Ovary (tissue), 9 donors: ENCODE data around the gene ECSIT. TPM values are rescaled to one million over a fixed set of nuclear protein-coding genes. Genes with fewer than 3 reads are reported as not detected.

Experiments used
- DNase-seq, 5 donors: peaks; one replicate each; pipeline ENCODE4 v3.0.0-alpha.2; 2019 to 2020
- H3K27ac ChIP-seq, 2 donors: fragments of 200-600 bp; one replicate each; pipeline versions ENCODE4 v1.5.1 to v1.8.0; 2019 to 2022
- H3K27me3 ChIP-seq: fragments of 200-600 bp; one replicate; pipeline ENCODE4 v1.8.0; 2022
- H3K36me3 ChIP-seq: fragments of 200-600 bp; sonication (generic); one replicate; pipeline ENCODE4 v1.5.1; 2019
- H3K4me1 ChIP-seq: one replicate; pipeline ENCODE4 v1.8.1; 2013; ENCODE audit warnings: mild to moderate bottlenecking, moderate library complexity; ENCODE audit not compliant: insufficient read depth
- H3K4me3 ChIP-seq: fragments of 200-600 bp; sonication (generic); one replicate; pipeline ENCODE4 v1.5.1; 2017
- H3K9me3 ChIP-seq, 2 donors: fragments of 200-600 bp in 1 of 2; sonication (generic) in 1 of 2; one replicate each; pipeline versions ENCODE4 v1.5.1 to v1.8.1; 2013 to 2019; ENCODE audit warnings: mild to moderate bottlenecking in 1 of 2, moderate library complexity in 1 of 2
- CTCF ChIP-seq, 3 donors: fragments of 450-650 bp in 2 of 3; fragments of 200-600 bp in 1 of 3; IDR thresholded peaks; one replicate each; pipeline versions ENCODE4 v1.5.1 to v1.8.0; 2016 to 2022; ENCODE audit warnings: antibody characterized with exemption in 3 of 3, mild to moderate bottlenecking in 1 of 3
- EP300 ChIP-seq: sonication (generic); formaldehyde crosslinking; IDR thresholded peaks from one replicate; pipeline ENCODE4 v1.6.1; 2017; ENCODE audit warnings: antibody characterized with exemption
- POLR2A ChIP-seq: fragments of 450-650 bp; IDR thresholded peaks from one replicate; pipeline ENCODE4 v1.6.1; 2017; ENCODE audit warnings: antibody characterized with exemption, mild to moderate bottlenecking, moderate library complexity
- WGBS, 3 donors: extraction: QIAGEN DNeasy Blood & Tissue Kit in 1 of 3; methylation state at CpG; one replicate each; pipeline versions ENCODE4 v1.1.5 to v1.1.7; 2013 to 2017; 5-methylcytosine and 5-hydroxymethylcytosine counted together
- intact Hi-C, 4 donors: fragments of 100-400 bp; cut with DNase I; formaldehyde crosslinking; loops; one replicate each; pipeline versions ENCODE4 v1.11.0 to v1.15.1; 2022 to 2023
- polyA plus RNA-seq, 2 donors: library from polyadenylated mRNA; stranded (reverse); fragments of 200-250 nt in 1 of 2; fragments of 350-450 nt in 1 of 2; fragmentation: Illumina TruSeq in 1 of 2; extraction: RNeasy Lipid Tissue Mini Kit (QIAGEN cat#74804) in 1 of 2; gene quantifications; one replicate each; pipeline ENCODE4 v1.2.3, GENCODE V29; 2013 to 2014
- total RNA-seq, 7 donors: library from RNA; depleted of rRNA in 2 of 7; stranded (reverse); fragments of >200 nt in 2 of 7; fragmentation: NEBNext Ultra II Directional in 3 of 7; extraction: Animal tissue kit (Norgen Biotek cat#: 25700) in 3 of 7; gene quantifications; one replicate each; pipeline versions ENCODE4 v1.1.0 to v1.2.4, GENCODE V29; 2016 to 2023
- donor health status: DM: no; HTN: no; CAD: no; lungs with moderate emphysema.
- donor health status: DM: no; HTN: no; CAD: no.
- donor health status: Bipolar disorder and iron deficiency.
- donor health status: DM: yes; HTN: yes; CAD: no.
- donor health status: DM: no; HTN: no; CAD: no.
- donor health status: DM: yes; HTN: yes; CAD: no.

Gene ECSIT
- total and polyA plus RNA-seq, 9 donors, result 16.3 to 84.8 (median 58.2) TPM

GRCh38 chr19:11563532-11563931 is 34.6 kb upstream of the ECSIT start:
- Histone ChIP-seq H3K36me3 (no peaks in the 10 kb centered on the region), H3K27ac (no peak overlapping the region), H3K27me3 (no peaks in the 10 kb centered on the region), H3K4me3 (no peak overlapping the region), H3K9me3 (no peaks in the 10 kb centered on the region), H3K4me1 (peaks cover 3% of the 10 kb centered on the region)
- 69 to 79% (median 75%) methylated on average over 8 of the region's 8 CpGs for WGBS, 3 donors
- no peak for DNase-seq
- TF ChIP-seq EP300, result no peak
- TF ChIP-seq POLR2A, result no peak
- TF ChIP-seq CTCF (IDR thresholded peaks at IDR 0.05), result no peak
- intact Hi-C loops, result no loop called here

- Histone ChIP-seq H3K4me3 (no peak overlapping the region), H3K9me3 (no peaks in the 10 kb centered on the region), H3K27me3 (no peaks in the 10 kb centered on the region), H3K36me3 (no peaks in the 10 kb centered on the region), H3K27ac (no peak overlapping the region), H3K4me1 (peaks cover 11% of the 10 kb centered on the region)
- 8 to 16% (median 14%) methylated on average over 9 of the region's 9 CpGs for WGBS, 3 donors
- peak in 2 of 5 donors; percentile 40 to 50 for DNase-seq
- intact Hi-C loops, result no loop called here
- TF ChIP-seq CTCF (IDR thresholded peaks at IDR 0.05) (peak; percentile 31 to 48 (median 36)), EP300 (no peak)
Measured at GRCh38 chr19:11560404-11561051, 31.6 kb upstream of the ECSIT start.

- no peaks in the 10 kb centered on the region for H3K36me3 ChIP-seq
- no peaks in the 10 kb centered on the region for H3K27me3 ChIP-seq
- peak in 2 of 3 donors; percentile 6 to 35 for TF ChIP-seq CTCF (IDR thresholded peaks at IDR 0.05)
- no peak for TF ChIP-seq EP300
- peak; percentile 88 for TF ChIP-seq POLR2A
- WGBS, 3 donors, result 1 to 3% (median 2%) methylated on average over 57 of the region's 57 CpGs
- H3K4me3 ChIP-seq, result peak within 1 kb of the TSS; percentile 82
- intact Hi-C loops, result no loop called here
- peak; percentile 96 to 98 (median 97) for DNase-seq
- H3K4me1 ChIP-seq, result peaks cover 11% of the 10 kb centered on the region
- no peaks in the 10 kb centered on the region for H3K9me3 ChIP-seq
- H3K27ac ChIP-seq, result peak within 1 kb of the TSS in 1 of 2 donors; percentile 49
Measured at GRCh38 chr19:11558881-11559828, 30.2 kb upstream of the ECSIT start, which contains the start of gene ELOF1. Gene ELOF1, minus strand, starts transcription at chr19:11559230. Its CDS starts 4,883 bp downstream, at chr19:11554347.

- no peak for DNase-seq
- Histone ChIP-seq H3K36me3 (no peaks in the 10 kb centered on the region), H3K4me1 (peaks cover 11% of the 10 kb centered on the region), H3K4me3 (no peak overlapping the region), H3K9me3 (no peaks in the 10 kb centered on the region), H3K27ac (no peak overlapping the region), H3K27me3 (no peaks in the 10 kb centered on the region)
- TF ChIP-seq EP300 (no peak), CTCF (IDR thresholded peaks at IDR 0.05) (no peak), POLR2A (no peak)
- WGBS, 3 donors, result 70 to 73% (median 72%) methylated on average over 4 of the region's 4 CpGs
- intact Hi-C loops, result no loop called here
Measured at GRCh38 chr19:11556634-11557420, 27.9 kb upstream of the ECSIT start.
